Measurements from ENCODE around the gene ATG10.
"Not testable (repeated sequence)": the region's sequence is repeated elsewhere in the genome, so short reads cannot be mapped to it uniquely, and the experiment has no call there.

ATG10 gene

DNA sequence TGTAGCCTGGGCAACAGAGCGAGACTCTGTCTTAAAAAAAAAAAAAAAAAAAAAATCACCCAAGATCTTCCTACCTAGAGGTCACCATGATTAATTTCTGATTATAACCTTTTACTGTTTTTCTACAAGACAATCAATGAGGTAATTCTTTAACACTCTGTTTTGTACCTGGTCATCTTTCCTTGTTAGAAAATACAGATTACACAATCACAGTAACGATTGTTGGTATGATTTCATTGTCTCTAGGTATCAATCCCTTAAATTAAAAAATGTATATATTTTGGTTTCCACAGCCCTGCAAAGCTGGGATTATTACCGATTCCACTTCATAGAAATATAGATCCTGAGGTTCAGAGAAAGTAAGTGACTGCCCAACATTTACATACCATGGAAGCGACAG is 8.3 kb upstream of the ATG10 start:
- no peak for ATAC-seq (ENCODE audit: low read depth)
- Mint-ChIP-seq H3K4me3 (no peak overlapping the region), H3K36me3 (no peaks in the 10 kb centered on the region), H3K4me1 (no peaks in the 10 kb centered on the region), H3K9me3 (no peaks in the 10 kb centered on the region), H3K27ac (no peak overlapping the region), H3K27me3 (peaks cover 4% of the 10 kb centered on the region)
- DNase-seq (ENCODE audit: low spot score in 2 of 2): no peak

- Mint-ChIP-seq H3K9me3 (no peaks in the 10 kb centered on the region), H3K27me3 (peaks cover 4% of the 10 kb centered on the region), H3K27ac (no peak overlapping the region), H3K4me3 (no peak overlapping the region), H3K4me1 (no peaks in the 10 kb centered on the region), H3K36me3 (no peaks in the 10 kb centered on the region)
- DNase-seq (ENCODE audit: low spot score in 2 of 2) (no peak), ATAC-seq (ENCODE audit: low read depth) (no peak)
Measured at GRCh38 chr5:81965524-81965923, 6.3 kb upstream of the ATG10 start.

DNA sequence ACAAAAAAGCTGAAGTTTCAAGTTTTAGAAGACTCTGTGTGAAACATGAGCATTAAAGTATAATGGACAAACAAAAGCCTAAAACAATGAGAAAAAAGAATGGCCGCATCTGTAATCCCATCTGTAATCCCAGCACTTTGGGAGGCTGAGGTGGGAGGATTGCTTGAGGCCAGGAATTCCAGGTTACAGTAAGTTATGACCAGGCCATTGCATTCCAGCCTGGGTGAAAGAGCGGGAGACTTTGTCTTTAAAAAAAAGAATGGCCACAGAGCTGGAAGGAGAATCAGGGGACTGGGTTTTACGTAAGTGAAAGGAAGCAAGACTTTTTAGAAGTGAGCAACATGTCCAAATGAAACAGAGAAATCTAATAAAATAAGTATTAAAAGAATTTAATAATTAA is 2.6 kb upstream of the ATG10 start:
- H3K36me3 Mint-ChIP-seq: no peaks in the 10 kb centered on the region
- H3K27me3 Mint-ChIP-seq: no peaks in the 10 kb centered on the region
- H3K9me3 Mint-ChIP-seq: no peaks in the 10 kb centered on the region
- H3K27ac Mint-ChIP-seq: no peak overlapping the region
- H3K4me1 Mint-ChIP-seq: peaks cover 9% of the 10 kb centered on the region
- DNase-seq (ENCODE audit: low spot score in 2 of 2) (no peak), ATAC-seq (ENCODE audit: low read depth) (no peak)
- H3K4me3 Mint-ChIP-seq: no peak overlapping the region

- H3K4me3 Mint-ChIP-seq: no peak overlapping the region
- DNase-seq (ENCODE audit: low spot score in 2 of 2) (no peak), ATAC-seq (ENCODE audit: low read depth) (no peak)
- H3K9me3 Mint-ChIP-seq: no peaks in the 10 kb centered on the region
- H3K4me1 Mint-ChIP-seq: peaks cover 9% of the 10 kb centered on the region
- H3K36me3 Mint-ChIP-seq: no peaks in the 10 kb centered on the region
- no peaks in the 10 kb centered on the region for H3K27me3 Mint-ChIP-seq
- H3K27ac Mint-ChIP-seq: no peak overlapping the region
Measured at GRCh38 chr5:81969912-81970311, 1.9 kb upstream of the ATG10 start.

- Mint-ChIP-seq H3K9me3 (no peaks in the 10 kb centered on the region), H3K36me3 (no peaks in the 10 kb centered on the region), H3K27ac (peak overlapping the region; percentile 99), H3K27me3 (no peaks in the 10 kb centered on the region), H3K4me3 (peak overlapping the region; percentile 92), H3K4me1 (peaks cover 9% of the 10 kb centered on the region)
- DNase-seq (ENCODE audit: low spot score in 2 of 2): no peak
- no peak for ATAC-seq (ENCODE audit: low read depth)
Measured at GRCh38 chr5:81971111-81971711, 612 bp upstream of the ATG10 start.

DNA sequence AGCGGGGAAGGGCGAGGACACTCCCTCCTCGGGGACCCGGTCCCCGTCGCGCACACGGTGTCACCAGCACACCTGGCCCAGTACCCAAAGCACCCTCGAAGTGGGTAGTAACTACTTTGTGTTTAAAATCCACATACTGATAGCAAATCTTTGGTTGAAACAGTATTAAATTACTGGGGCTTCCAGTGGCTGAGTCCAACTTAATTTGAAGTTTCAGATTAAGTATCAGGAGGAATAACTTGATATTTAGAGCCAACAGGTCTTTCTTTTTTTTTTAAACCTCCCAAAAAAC is 615 bp downstream of the ATG10 start:
- DNase-seq (ENCODE audit: low spot score in 2 of 2) (no peak), ATAC-seq (ENCODE audit: low read depth) (peak; percentile 48)
- H3K9me3 Mint-ChIP-seq: no peaks in the 10 kb centered on the region
- peaks cover 9% of the 10 kb centered on the region for H3K4me1 Mint-ChIP-seq
- no peaks in the 10 kb centered on the region for H3K27me3 Mint-ChIP-seq
- H3K36me3 Mint-ChIP-seq: peaks cover 3% of the 10 kb centered on the region
- peak overlapping the region; percentile 92 for H3K4me3 Mint-ChIP-seq
- H3K27ac Mint-ChIP-seq: peak overlapping the region; percentile 99

GRCh38 chr5:81980160-81980559 is 8.3 kb downstream of the ATG10 start:
- DNase-seq (ENCODE audit: low spot score in 2 of 2) (no peak), ATAC-seq (ENCODE audit: low read depth) (no peak)
- Mint-ChIP-seq H3K4me1 (no peaks in the 10 kb centered on the region), H3K36me3 (peaks cover 24% of the 10 kb centered on the region), H3K27ac (no peak overlapping the region), H3K9me3 (no peaks in the 10 kb centered on the region), H3K4me3 (no peak overlapping the region), H3K27me3 (no peaks in the 10 kb centered on the region)

GRCh38 chr5:81980598-81981260 is 8.9 kb downstream of the ATG10 start:
- peaks cover 24% of the 10 kb centered on the region for H3K36me3 Mint-ChIP-seq
- H3K4me3 Mint-ChIP-seq: no peak overlapping the region
- ATAC-seq (ENCODE audit: low read depth): no peak
- H3K9me3 Mint-ChIP-seq: no peaks in the 10 kb centered on the region
- no peak overlapping the region for H3K27ac Mint-ChIP-seq
- H3K4me1 Mint-ChIP-seq: no peaks in the 10 kb centered on the region
- no peak for DNase-seq (ENCODE audit: low spot score in 2 of 2)
- H3K27me3 Mint-ChIP-seq: no peaks in the 10 kb centered on the region

DNA sequence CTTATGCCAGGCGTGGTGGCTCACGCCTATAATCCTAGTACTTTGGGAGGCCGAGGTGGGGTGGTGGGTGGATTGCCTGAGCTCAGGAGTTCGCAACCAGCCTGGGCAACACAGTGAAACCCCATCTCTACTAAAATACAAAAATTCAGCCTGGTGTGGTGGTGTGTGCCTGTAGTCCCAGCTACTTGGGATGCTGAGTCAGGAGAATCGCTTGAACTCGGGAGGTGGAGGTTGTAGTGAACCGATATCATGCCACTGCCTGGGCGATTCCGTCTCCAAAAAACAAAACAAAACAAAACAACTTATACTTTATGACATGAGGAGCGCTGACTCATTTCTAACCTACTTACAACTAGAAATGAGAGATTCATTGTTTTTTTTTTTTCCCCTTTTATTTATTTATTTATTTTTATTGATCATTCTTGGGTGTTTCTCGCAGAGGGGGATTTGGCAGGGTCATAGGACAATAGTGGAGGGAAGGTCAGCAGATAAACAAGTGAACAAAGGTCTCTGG is 10.4 kb downstream of the ATG10 start:
- H3K4me1 Mint-ChIP-seq; H3K27me3 Mint-ChIP-seq; ATAC-seq (ENCODE audit: low read depth); H3K9me3 Mint-ChIP-seq; DNase-seq (ENCODE audit: low spot score in 2 of 2); H3K4me3 Mint-ChIP-seq; H3K27ac Mint-ChIP-seq: not testable (repeated sequence)
- peaks cover 24% of the 10 kb centered on the region for H3K36me3 Mint-ChIP-seq

- not testable (repeated sequence) for H3K27ac Mint-ChIP-seq; H3K4me1 Mint-ChIP-seq; H3K4me3 Mint-ChIP-seq; DNase-seq (ENCODE audit: low spot score in 2 of 2); ATAC-seq (ENCODE audit: low read depth); H3K9me3 Mint-ChIP-seq; H3K27me3 Mint-ChIP-seq
- peaks cover 20% of the 10 kb centered on the region for H3K36me3 Mint-ChIP-seq
Measured at GRCh38 chr5:81983148-81983547, 11.3 kb downstream of the ATG10 start.

GRCh38 chr5:81983563-81983962 is 11.7 kb downstream of the ATG10 start:
- H3K9me3 Mint-ChIP-seq; ATAC-seq (ENCODE audit: low read depth); H3K27me3 Mint-ChIP-seq; H3K27ac Mint-ChIP-seq; H3K4me1 Mint-ChIP-seq; H3K4me3 Mint-ChIP-seq; DNase-seq (ENCODE audit: low spot score in 2 of 2): not testable (repeated sequence)
- peaks cover 18% of the 10 kb centered on the region for H3K36me3 Mint-ChIP-seq

GRCh38 chr5:81986126-81986525 is 14.3 kb downstream of the ATG10 start:
- no peak overlapping the region for H3K4me3 Mint-ChIP-seq
- H3K27me3 Mint-ChIP-seq: no peaks in the 10 kb centered on the region
- no peak overlapping the region for H3K27ac Mint-ChIP-seq
- no peaks in the 10 kb centered on the region for H3K4me1 Mint-ChIP-seq
- peaks cover 15% of the 10 kb centered on the region for H3K36me3 Mint-ChIP-seq
- no peak for ATAC-seq (ENCODE audit: low read depth)
- DNase-seq (ENCODE audit: low spot score in 2 of 2): no peak
- no peaks in the 10 kb centered on the region for H3K9me3 Mint-ChIP-seq

DNA sequence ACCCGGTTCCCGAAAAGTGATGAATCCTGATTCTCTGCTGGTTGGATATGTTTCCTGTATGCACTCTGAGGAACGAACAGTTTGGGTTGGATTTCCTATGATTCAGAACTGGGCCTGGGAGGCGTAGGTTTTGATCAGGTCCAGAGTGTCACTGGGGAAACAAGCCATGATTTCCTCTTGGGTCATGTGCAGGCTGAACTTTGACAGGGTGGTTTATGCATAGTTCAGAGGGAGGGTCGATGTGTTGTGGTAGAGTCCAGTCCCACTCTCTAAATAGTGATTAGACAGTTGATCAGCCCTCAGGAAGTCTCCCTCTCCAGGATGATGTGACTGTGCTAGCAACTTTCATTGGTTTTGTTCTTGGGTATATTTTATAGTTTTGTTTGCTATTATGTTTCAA is 17.4 kb downstream of the ATG10 start:
- Mint-ChIP-seq H3K36me3 (peaks cover 15% of the 10 kb centered on the region), H3K4me3 (no peak overlapping the region), H3K27me3 (no peaks in the 10 kb centered on the region), H3K4me1 (no peaks in the 10 kb centered on the region), H3K9me3 (no peaks in the 10 kb centered on the region), H3K27ac (no peak overlapping the region)
- no peak for ATAC-seq (ENCODE audit: low read depth)
- DNase-seq (ENCODE audit: low spot score in 2 of 2): no peak

DNA sequence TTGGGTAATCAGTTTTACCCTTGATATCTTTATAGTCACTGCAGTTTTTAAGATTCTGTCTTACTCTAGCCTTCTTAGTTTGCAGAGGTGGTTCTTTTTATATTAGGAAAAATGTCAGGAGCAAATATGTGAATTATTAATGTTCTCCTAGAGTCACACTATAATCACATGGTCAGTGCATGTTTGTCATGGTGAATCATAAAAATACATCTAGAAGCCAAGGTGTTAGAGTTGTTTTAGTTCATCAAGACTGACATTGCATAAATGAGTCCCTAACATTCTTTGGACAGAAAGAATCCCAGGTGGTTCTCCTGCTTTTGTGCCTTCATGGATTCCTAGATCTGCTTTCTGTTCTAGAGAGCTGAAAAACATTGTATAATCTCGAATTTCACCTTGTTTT is 22.9 kb downstream of the ATG10 start:
- peaks cover 14% of the 10 kb centered on the region for H3K9me3 Mint-ChIP-seq
- H3K27me3 Mint-ChIP-seq: no peaks in the 10 kb centered on the region
- no peak for ATAC-seq (ENCODE audit: low read depth)
- peaks cover 31% of the 10 kb centered on the region for H3K36me3 Mint-ChIP-seq
- DNase-seq (ENCODE audit: low spot score in 2 of 2): no peak
- H3K4me1 Mint-ChIP-seq: peaks cover 2% of the 10 kb centered on the region
- no peak overlapping the region for H3K4me3 Mint-ChIP-seq
- no peak overlapping the region for H3K27ac Mint-ChIP-seq

DNA sequence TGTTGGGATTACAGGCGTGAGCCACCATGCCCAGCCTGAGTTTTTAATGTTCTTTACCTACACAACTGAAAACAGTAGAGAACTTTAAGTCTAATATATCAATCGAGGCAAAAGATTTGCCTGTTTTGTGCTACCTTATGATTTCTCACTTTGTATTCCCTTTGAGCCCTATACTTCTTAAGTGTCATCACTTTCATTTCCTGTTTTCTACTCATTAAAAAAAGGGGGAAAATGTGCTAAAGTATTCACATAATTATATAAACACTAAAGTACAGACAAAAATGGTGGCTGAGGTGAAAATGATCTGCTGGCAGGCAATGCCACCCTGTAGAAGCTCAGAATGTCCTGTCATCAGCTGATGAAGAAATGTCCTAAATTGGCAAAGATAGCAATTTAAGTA is 23.6 kb downstream of the ATG10 start:
- no peak for DNase-seq (ENCODE audit: low spot score in 2 of 2)
- Mint-ChIP-seq H3K36me3 (peaks cover 33% of the 10 kb centered on the region), H3K27me3 (no peaks in the 10 kb centered on the region), H3K9me3 (peaks cover 17% of the 10 kb centered on the region), H3K4me1 (peaks cover 2% of the 10 kb centered on the region), H3K4me3 (no peak overlapping the region), H3K27ac (no peak overlapping the region)
- ATAC-seq (ENCODE audit: low read depth): no peak

Data from memory B cell (primary cell).